OCI-LY3 (cell line): Measurements from ENCODE around the gene CMKLR1.

Source experiments
- H2AFZ ChIP-seq: fragments of 200-600, 300-600 bp; shearing (Covaris generic); 2 replicates; pipeline ENCODE4 v1.6.0; 2014; ENCODE audit warnings: antibody characterized with exemption, low read depth, low read length
- H3K27ac ChIP-seq: fragments of 200-600, 300-600 bp; sonication (generic); 2 replicates; pipeline ENCODE4 v1.5.1; 2014; ENCODE audit warnings: mild to moderate bottlenecking, low read length, moderate library complexity, mixed read lengths
- H3K27me3 ChIP-seq: fragments of 200-600, 300-600 bp; sonication (generic); 2 replicates; pipeline ENCODE4 v1.6.1; 2014; ENCODE audit warnings: low read depth, low read length, mixed read lengths
- H3K36me3 ChIP-seq: fragments of 200-600, 300-600 bp; sonication (generic); replicated peaks from 2 replicates; pipeline ENCODE3; 2014; ENCODE audit warnings: low read depth, low read length, mixed read lengths
- H3K4me1 ChIP-seq: fragments of 300-600, 200-600 bp; sonication (generic); 2 replicates; pipeline ENCODE4 v1.6.1; 2014; ENCODE audit warnings: low read length, mixed read lengths
- H3K4me2 ChIP-seq: fragments of 200-600, 300-600 bp; sonication (generic); 2 replicates; pipeline ENCODE4 v1.6.1; 2014; ENCODE audit warnings: low read length, mixed read lengths
- H3K4me3 ChIP-seq: fragments of 300-600, 200-600 bp; sonication (generic); 2 replicates; pipeline ENCODE4 v1.5.1; 2014; ENCODE audit warnings: antibody characterized with exemption, mild to moderate bottlenecking, low read length, moderate library complexity
- H3K79me2 ChIP-seq: fragments of 300-600, 200-600 bp; shearing (Covaris generic); 2 replicates; pipeline ENCODE4 v1.6.1; 2014; ENCODE audit warnings: mild to moderate bottlenecking, low read length, mixed read lengths
- H3K9ac ChIP-seq: fragments of 300-600, 200-600 bp; shearing (Covaris generic); 2 replicates; pipeline ENCODE4 v1.6.0; 2014; ENCODE audit warnings: mild to moderate bottlenecking, low read length, moderate library complexity
- H3K9me3 ChIP-seq: fragments of 200-600, 300-600 bp; shearing (Covaris generic); 2 replicates; pipeline ENCODE4 v1.6.1; 2014; ENCODE audit warnings: low read length, mixed read lengths; ENCODE audit not compliant: insufficient read depth
- H4K20me1 ChIP-seq: fragments of 200-600, 300-600 bp; sonication (generic); 2 replicates; pipeline ENCODE4 v1.6.1; 2016; ENCODE audit warnings: low read length, mixed read lengths; ENCODE audit not compliant: insufficient read depth
- CTCF ChIP-seq: fragments of 200-600, 300-600 bp; sonication (generic); IDR thresholded peaks from 2 replicates; pipeline ENCODE4 v1.5.1; 2014; ENCODE audit warnings: antibody characterized with exemption, low read length, low read depth
- EZH2phosphoT487 ChIP-seq: fragments of 200-600 bp; shearing (Covaris generic); IDR thresholded peaks from 2 replicates; pipeline ENCODE4 v1.6.1; 2018; ENCODE audit warnings: antibody characterized with exemption, mixed run types, low read depth

CMKLR1 gene

GRCh38 chr12:108254030-108254429 is 85.1 kb downstream of the CMKLR1 start:
- TF ChIP-seq EZH2phosphoT487 (no peak), CTCF (no peak)
- no peak overlapping the region for H3K9ac ChIP-seq
- no peak overlapping the region for H3K27ac ChIP-seq
- 0 out of 2 replicates have a peak, but pooled peaks cover 2% of the 10 kb centered on the region for H4K20me1 ChIP-seq
- no peaks in the 10 kb centered on the region for H3K79me2 ChIP-seq
- no peak overlapping the region for H2AFZ ChIP-seq
- H3K4me1 ChIP-seq, result peaks cover 16% of the 10 kb centered on the region
- H3K4me2 ChIP-seq, result no peak overlapping the region
- H3K27me3 ChIP-seq, result peaks cover 46% of the 10 kb centered on the region
- no peak overlapping the region for H3K4me3 ChIP-seq
- no peaks in the 10 kb centered on the region for H3K36me3 ChIP-seq
- no peaks in the 10 kb centered on the region for H3K9me3 ChIP-seq

- H3K4me1 ChIP-seq, result peaks cover 16% of the 10 kb centered on the region
- H3K27me3 ChIP-seq, result peaks cover 43% of the 10 kb centered on the region
- peak overlapping the region; percentile 36 for H3K4me2 ChIP-seq
- H3K9ac ChIP-seq, result no peak overlapping the region
- no peaks in the 10 kb centered on the region for H3K36me3 ChIP-seq
- no peak overlapping the region for H3K27ac ChIP-seq
- H3K79me2 ChIP-seq, result no peaks in the 10 kb centered on the region
- no peak overlapping the region for H2AFZ ChIP-seq
- TF ChIP-seq CTCF, result no peak
- no peak for TF ChIP-seq EZH2phosphoT487
- H3K9me3 ChIP-seq, result no peaks in the 10 kb centered on the region
- H3K4me3 ChIP-seq, result no peak overlapping the region
- 0 out of 2 replicates have a peak, but pooled peaks cover 2% of the 10 kb centered on the region for H4K20me1 ChIP-seq
Measured at GRCh38 chr12:108253540-108253939, 85.6 kb downstream of the CMKLR1 start.

- H4K20me1 ChIP-seq, result 0 out of 2 replicates have a peak, but pooled peaks cover 2% of the 10 kb centered on the region
- H3K4me2 ChIP-seq, result no peak overlapping the region
- no peak overlapping the region for H3K4me3 ChIP-seq
- peaks cover 16% of the 10 kb centered on the region for H3K4me1 ChIP-seq
- H3K36me3 ChIP-seq, result no peaks in the 10 kb centered on the region
- H3K9ac ChIP-seq, result no peak overlapping the region
- no peaks in the 10 kb centered on the region for H3K9me3 ChIP-seq
- no peaks in the 10 kb centered on the region for H3K79me2 ChIP-seq
- peaks cover 41% of the 10 kb centered on the region for H3K27me3 ChIP-seq
- H3K27ac ChIP-seq, result no peak overlapping the region
- no peak overlapping the region for H2AFZ ChIP-seq
- TF ChIP-seq CTCF, result no peak
- TF ChIP-seq EZH2phosphoT487, result no peak
Measured at GRCh38 chr12:108252523-108252922, 86.6 kb downstream of the CMKLR1 start.

GRCh38 chr12:108248011-108248410 is 91.1 kb downstream of the CMKLR1 start:
- Histone ChIP-seq H3K4me2 (no peak overlapping the region), H3K36me3 (no peaks in the 10 kb centered on the region), H3K27ac (no peak overlapping the region), H3K4me1 (peaks cover 10% of the 10 kb centered on the region), H4K20me1 (0 out of 2 replicates have a peak, but pooled peaks cover 5% of the 10 kb centered on the region), H3K9me3 (no peaks in the 10 kb centered on the region), H3K9ac (no peak overlapping the region), H2AFZ (no peak overlapping the region), H3K4me3 (no peak overlapping the region), H3K27me3 (peaks cover 56% of the 10 kb centered on the region), H3K79me2 (no peaks in the 10 kb centered on the region)
- TF ChIP-seq CTCF (no peak), EZH2phosphoT487 (no peak)
